HG02798 (cell line): ENCODE measurements around the gene DYNC2H1.

Source experiments
- ATAC-seq: cut with Tn5 transposase; IDR thresholded peaks from one replicate; pipeline ENCODE4 v1.9.1; 2021; ENCODE audit warnings: mild to moderate bottlenecking; ENCODE audit not compliant: unreplicated experiment, poor library complexity

Gene DYNC2H1

DNA sequence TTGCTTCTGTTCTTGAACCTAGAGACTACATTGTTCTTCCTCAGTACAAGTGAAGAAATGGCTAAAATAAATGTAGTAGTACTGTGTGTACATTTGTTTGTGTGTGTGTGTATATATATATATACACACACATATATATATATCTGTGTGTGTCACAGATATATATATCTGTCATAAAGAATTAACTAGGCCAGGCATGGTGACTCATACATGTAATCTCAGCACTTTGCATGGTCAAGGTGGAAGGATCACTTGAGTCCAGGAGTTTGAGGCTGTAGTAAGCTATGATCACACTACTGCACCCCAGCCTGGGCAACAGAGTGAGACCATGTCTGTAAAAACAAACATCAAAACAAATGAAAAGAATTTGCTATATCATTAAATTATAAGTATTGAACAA, 164.8 kb downstream of the DYNC2H1 start:
- ATAC-seq = no peak

- no peak for ATAC-seq
These were observed 170.6 kb downstream of the DYNC2H1 start for GRCh38 chr11:103279821-103280220.

DNA sequence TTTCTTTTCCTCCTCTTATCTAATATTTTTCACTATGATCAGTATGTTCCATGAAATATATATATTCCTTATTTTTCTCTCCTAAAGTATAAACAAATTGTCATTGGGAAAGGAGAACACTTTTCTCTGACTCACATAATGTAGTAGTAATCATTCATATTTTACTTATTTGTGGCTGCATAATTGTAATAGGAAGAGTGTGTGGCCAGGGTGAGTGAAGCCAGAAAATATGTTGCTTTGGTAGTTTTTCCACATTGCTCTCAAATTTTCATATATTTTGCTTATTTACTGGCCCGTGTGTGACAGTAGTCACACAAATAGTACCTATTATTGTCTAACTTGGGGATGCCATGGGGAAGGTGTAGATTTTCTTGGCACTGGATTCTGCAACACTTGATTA, 172.1 kb downstream of the DYNC2H1 start:
- no peak for ATAC-seq

GRCh38 chr11:103284260-103284659, 175.0 kb downstream of the DYNC2H1 start:
- no peak for ATAC-seq

GRCh38 chr11:103294516-103294915, 185.3 kb downstream of the DYNC2H1 start:
- ATAC-seq = no peak

DNA sequence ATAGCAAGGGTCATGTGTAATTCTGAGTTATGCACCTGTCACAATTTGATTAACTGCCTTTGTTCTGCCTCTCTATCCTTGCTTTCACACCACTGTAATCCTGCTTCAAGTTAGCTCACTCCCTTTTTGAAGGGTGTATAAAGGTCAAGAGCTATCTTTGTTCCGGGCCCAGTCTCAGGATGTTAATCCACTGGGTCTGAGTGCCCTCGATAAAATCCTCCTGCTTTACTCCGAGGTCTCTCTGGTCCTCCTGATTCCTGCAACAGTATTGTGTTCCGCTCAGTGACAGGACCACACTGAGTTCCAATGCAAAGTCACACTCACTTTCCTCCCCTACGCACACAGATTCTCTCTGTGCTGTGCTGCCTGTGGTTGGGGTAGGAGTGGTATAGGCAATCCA, 186.5 kb downstream of the DYNC2H1 start:
- ATAC-seq = no peak

- ATAC-seq = no peak
These were observed 188.7 kb downstream of the DYNC2H1 start for GRCh38 chr11:103297900-103298299.

GRCh38 chr11:103315248-103315647, 206.0 kb downstream of the DYNC2H1 start:
- ATAC-seq = no peak

DNA sequence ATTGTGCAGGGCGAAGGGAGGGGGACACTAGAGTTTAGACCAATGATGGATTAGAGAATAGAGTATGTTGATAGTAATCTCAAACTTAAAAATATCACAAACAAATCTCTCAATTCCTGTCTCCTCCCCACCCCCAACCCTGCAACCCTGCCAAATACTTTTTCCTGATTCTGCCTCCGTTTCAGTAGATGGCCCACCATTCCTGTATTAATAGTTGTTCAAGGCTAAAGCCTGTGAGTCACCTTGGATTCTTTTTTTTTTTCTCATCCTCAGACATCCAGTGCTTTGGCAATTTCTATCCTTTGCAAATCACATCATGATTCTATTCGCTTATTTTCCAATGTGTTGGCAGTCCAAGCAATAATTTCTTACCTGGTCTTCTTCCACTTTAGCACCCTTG, 207.9 kb downstream of the DYNC2H1 start:
- no peak for ATAC-seq

DNA sequence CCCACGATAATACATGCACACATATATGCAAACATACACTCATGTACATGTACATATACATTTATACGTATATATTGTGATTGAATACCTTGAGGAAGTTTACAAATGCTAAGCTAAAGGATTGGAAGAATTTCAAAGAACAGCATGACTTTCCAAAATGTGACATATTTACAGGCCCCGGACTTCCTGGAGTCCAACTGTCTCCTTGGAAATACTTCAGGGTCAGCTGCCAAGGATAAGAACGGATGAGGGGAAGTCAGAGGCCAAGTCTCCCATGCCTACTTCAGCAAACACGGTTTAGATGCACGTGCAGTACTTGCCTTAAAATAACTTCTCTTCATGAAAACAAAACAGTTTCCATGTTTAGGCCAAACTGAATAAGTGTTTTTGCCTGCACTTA, 213.6 kb downstream of the DYNC2H1 start:
- ATAC-seq = no peak

GRCh38 chr11:103325686-103326069, 216.5 kb downstream of the DYNC2H1 start:
- ATAC-seq = no peak

- peak; percentile 95 for ATAC-seq
These were observed 217.0 kb downstream of the DYNC2H1 start for GRCh38 chr11:103326070-103326794.

GRCh38 chr11:103327721-103328120, 218.5 kb downstream of the DYNC2H1 start:
- no peak for ATAC-seq

DNA sequence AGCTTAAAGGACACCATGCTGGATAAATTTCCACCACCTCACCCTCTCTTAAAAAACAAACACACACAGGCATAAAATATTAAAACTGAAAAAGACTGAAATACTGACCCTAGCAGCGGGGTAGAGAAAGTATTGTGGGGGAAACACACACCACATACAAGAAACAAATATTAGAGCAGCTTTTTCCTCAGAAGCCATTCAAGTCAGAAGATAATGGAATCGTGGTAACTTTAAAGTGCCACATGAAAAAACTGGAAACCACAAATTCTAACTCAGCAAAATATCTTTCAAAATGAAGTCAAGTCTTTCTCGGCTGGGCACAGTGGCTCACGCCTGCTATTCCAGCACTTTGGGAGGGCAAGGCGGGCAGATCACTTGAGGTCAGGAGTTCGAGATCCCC, 223.2 kb downstream of the DYNC2H1 start:
- ATAC-seq = no peak

DNA sequence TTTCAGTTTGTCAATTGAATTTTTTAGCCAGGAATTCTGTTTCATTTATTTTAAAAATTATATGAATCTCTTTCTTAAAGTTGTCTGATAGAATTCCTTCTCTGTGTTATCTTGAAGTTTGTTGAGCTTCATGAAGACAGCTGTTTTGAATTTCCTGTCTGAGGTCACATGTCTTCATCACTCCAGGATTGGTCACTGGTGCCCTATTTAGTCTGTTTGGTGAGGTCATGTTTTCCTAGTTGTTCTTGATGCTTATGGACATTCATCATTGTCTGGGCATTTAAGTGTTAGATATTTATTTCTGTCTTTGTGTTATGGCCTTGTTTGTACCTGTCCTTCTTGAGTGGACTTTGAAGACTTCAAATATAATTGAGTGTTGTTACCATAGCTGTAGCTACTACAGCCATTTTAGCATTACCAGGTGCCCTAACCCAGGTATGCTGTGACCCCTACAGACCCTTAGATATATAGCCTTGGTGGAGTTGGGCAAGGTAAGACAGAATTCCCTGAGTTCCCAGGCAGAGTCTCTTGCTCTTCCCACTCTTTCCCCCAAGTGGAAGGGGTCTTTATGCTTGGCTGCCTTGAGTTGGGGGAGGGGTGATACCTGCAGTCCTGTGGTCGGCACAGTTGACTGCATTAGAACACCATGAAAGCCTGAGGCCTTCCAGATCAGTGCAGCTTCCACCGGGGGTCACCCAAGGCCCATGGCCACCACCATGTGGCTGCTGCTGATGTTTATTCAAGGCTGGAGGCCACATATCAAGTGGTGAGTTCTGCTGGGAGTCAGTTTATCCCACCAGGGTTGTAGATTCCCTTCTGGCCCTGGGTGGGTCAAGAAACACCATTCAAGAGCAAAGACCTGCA, 229.6 kb downstream of the DYNC2H1 start:
- ATAC-seq = no peak

DNA sequence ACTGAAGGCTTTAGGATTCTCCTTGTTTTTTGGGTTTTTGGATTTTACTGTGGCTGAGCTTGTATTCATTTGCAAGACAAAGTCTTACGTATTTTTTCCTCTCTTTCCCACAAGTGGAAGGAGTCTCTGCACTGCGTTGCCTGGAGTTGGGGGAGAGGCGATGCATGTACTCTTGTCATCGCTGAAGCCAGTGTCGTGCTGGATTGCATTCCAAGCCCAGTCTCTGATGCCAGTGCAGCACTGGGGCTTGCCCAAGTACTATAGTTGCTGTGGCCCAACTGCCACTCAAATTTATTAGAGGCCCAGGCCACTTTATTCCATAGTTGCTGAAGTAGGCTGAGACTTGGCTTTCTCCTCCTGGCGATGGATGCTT, 230.2 kb downstream of the DYNC2H1 start:
- no peak for ATAC-seq

DNA sequence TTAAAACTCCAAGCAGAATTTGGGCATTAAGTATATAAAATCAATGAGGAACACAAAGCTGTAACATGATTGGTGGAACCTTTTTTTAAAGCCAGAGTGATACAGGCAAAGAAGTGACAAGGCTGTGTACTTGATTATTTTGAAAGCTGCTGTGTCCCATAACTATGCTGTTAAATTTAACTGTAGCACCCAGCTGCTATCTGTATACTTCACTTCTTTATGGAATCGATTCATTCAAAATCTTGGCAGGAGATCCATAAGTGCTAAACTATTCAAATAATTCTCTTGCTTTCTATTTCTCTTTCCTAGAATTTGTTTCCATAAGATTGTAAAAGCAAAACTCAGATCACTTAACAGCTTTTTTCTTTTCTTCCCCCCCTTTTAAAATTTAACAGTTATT, 231.7 kb downstream of the DYNC2H1 start:
- ATAC-seq = no peak

DNA sequence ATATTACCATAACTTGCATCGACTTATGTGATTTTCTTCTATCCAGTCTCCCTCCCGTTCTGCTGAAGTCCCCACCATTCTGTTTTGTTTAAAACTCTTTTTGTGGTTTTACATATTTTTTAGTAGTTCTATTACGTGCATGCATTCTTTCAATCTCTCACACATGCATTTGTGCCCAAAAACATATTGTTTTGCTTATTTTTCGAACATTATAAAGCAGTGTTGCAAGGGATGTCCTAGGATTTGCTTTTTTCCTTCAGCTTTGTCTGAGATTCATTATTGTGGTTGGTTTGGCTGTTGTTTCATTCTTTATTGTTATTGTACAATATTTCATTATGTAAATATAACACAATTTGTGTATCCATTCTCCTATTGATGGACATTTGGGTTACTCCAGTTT, 235.7 kb downstream of the DYNC2H1 start:
- ATAC-seq = no peak

DNA sequence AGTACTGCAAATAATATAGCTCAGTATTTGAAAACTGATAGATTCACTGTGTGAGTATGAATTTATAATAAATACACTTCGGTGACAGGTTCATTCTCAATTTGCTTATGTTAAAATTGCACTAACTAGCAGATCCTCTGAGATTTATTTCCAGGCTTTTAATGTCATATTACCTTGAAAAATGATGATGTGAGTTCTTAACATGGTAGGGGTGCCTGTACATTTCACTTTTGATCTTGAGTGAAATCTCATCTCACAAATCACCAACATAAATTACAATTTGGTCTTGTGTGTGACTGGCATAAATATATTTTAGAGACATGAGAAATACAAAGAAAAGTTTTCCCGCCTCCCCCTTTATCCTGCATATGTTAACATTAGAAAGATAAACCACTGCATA, 240.4 kb downstream of the DYNC2H1 start:
- no peak for ATAC-seq

GRCh38 chr11:103354656-103355055, 245.4 kb downstream of the DYNC2H1 start:
- no peak for ATAC-seq

DNA sequence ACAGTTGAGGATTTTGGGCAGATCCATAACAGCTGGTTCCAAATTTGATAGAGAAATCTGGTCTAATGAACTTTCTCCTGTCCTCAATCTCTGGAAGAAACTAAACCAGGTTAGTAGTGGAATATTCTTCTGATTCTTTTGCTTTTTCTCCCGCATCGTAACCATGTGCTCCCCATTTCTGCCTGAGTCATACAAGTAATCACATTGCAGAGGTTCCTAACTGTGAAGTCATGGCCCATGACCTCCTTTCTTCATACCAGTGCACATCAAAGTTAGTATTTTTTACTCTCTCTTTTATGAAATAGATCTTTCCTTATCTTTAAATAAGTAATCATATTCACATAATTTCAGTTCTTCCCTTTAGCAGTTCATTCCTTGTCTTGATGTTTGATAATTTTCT, 249.0 kb downstream of the DYNC2H1 start:
- no peak for ATAC-seq

- no peak for ATAC-seq
These were observed 250.0 kb downstream of the DYNC2H1 start for GRCh38 chr11:103359216-103359615.
